Measurements from ENCODE around the gene APOL6.

GRCh38 chr22:35664955-35665587, 16.8 kb downstream of the APOL6 start:
- TF ChIP-seq POLR2A (IDR thresholded peaks at IDR 0.05; ENCODE audit: insufficient read depth in 1 of 2, low read depth in 2 of 2, low read length in 2 of 2) (no peak), KDM5A (IDR thresholded peaks at IDR 0.05; ENCODE audit: borderline replicate concordance, low read length) (no peak), TIGD3 (CRISPR knock-in tag; IDR thresholded peaks at IDR 0.05; ENCODE audit: borderline replicate concordance) (no peak), MAFK (conservative IDR thresholded peaks at IDR 0.05 in 1 of 2, IDR thresholded peaks at IDR 0.05 in 1 of 2; ENCODE audit: low read length in 2 of 2) (no peak), ZNF274 (CRISPR knock-in tag; IDR thresholded peaks at IDR 0.05) (no peak), NFKB2 (CRISPR knock-in tag; IDR thresholded peaks at IDR 0.05; ENCODE audit: borderline replicate concordance) (no peak), ERF (CRISPR knock-in tag; IDR thresholded peaks at IDR 0.05) (no peak), CTCF (CRISPR knock-in tag; IDR thresholded peaks at IDR 0.05) (no peak), FOXM1 (CRISPR knock-in tag; IDR thresholded peaks at IDR 0.05) (no peak), AFF4 (CRISPR knock-in tag; IDR thresholded peaks at IDR 0.05) (no peak), ZNF256 (CRISPR knock-in tag; conservative IDR thresholded peaks at IDR 0.05) (no peak), HNRNPK (IDR thresholded peaks at IDR 0.05; ENCODE audit: low read depth, low read length, poor library complexity, severe bottlenecking) (no peak), ZFP1 (CRISPR knock-in tag; IDR thresholded peaks at IDR 0.05) (no peak), REST (IDR thresholded peaks at IDR 0.05; ENCODE audit: borderline replicate concordance in 1 of 2, low read depth in 1 of 2, low read length in 2 of 2) (no peak)
